Parathyroid adenoma (tissue), 2 donors: Measurements from ENCODE around the gene PAPSS1.

ENCODE experiments used
- H2AFZ ChIP-seq: fragments of 300-600 bp; sonication (generic); one replicate; pipeline ENCODE4 v1.7.0; 2017; ENCODE audit warnings: antibody characterized with exemption, mild to moderate bottlenecking
- H3K27ac ChIP-seq: fragments of 300-600 bp; sonication (generic); one replicate; pipeline ENCODE4 v1.7.0; 2017
- H3K27me3 ChIP-seq: fragments of 300-600 bp; sonication (generic); one replicate; pipeline ENCODE4 v1.7.0; 2017; ENCODE audit warnings: low read length; ENCODE audit not compliant: control insufficient read depth, insufficient read depth
- H3K36me3 ChIP-seq: fragments of 300-600 bp; sonication (generic); one replicate; pipeline ENCODE4 v1.7.0; 2017; ENCODE audit warnings: low read length; ENCODE audit not compliant: control insufficient read depth, insufficient read depth
- H3K4me1 ChIP-seq: fragments of 300-600 bp; sonication (generic); one replicate; pipeline ENCODE4 v1.7.0; 2017; ENCODE audit warnings: control low read depth
- H3K4me2 ChIP-seq: fragments of 300-600 bp; sonication (generic); one replicate; pipeline ENCODE4 v1.7.0; 2017; ENCODE audit warnings: low read length
- H3K4me3 ChIP-seq: fragments of 300-600 bp; sonication (generic); one replicate; pipeline ENCODE4 v1.7.0; 2017; ENCODE audit warnings: low read depth, low read length
- H3K79me2 ChIP-seq: fragments of 300-600 bp; sonication (generic); one replicate; pipeline ENCODE4 v1.7.0; 2017; ENCODE audit warnings: control low read depth
- H3K9ac ChIP-seq: fragments of 300-600 bp; sonication (generic); one replicate; pipeline ENCODE4 v1.7.0; 2017; ENCODE audit warnings: mild to moderate bottlenecking
- H3K9me3 ChIP-seq: fragments of 300-600 bp; sonication (generic); one replicate; pipeline ENCODE4 v1.7.0; 2017; ENCODE audit warnings: low read length; ENCODE audit not compliant: control insufficient read depth
- CTCF ChIP-seq: fragments of 300-600 bp; sonication (generic); IDR thresholded peaks from one replicate; pipeline ENCODE4 v1.7.0; 2017; ENCODE audit warnings: antibody characterized with exemption, mild to moderate bottlenecking
- donor health status: primary hyperparathyroidism.

The PAPSS1 gene

GRCh38 chr4:107648178-107648991, 71.6 kb downstream of the PAPSS1 start:
- TF ChIP-seq CTCF: no peak
- no peaks in the 10 kb centered on the region for H3K27me3 ChIP-seq

GRCh38 chr4:107647591-107647990, 72.4 kb downstream of the PAPSS1 start:
- no peak for TF ChIP-seq CTCF
- Histone ChIP-seq H3K27ac (no peak overlapping the region), H3K4me2 (no peak overlapping the region), H3K4me1 (no peaks in the 10 kb centered on the region), H3K36me3 (no peaks in the 10 kb centered on the region), H3K9me3 (no peaks in the 10 kb centered on the region), H3K4me3 (no peak overlapping the region), H3K79me2 (no peaks in the 10 kb centered on the region), H3K27me3 (no peaks in the 10 kb centered on the region), H2AFZ (no peak overlapping the region), H3K9ac (no peak overlapping the region)

More at GRCh38 chr4:107648178-107648991, 71.6 kb downstream of the PAPSS1 start:
- no peaks in the 10 kb centered on the region for H3K36me3 ChIP-seq
- H3K4me2 ChIP-seq: no peak overlapping the region
- H3K4me3 ChIP-seq: no peak overlapping the region
- H3K4me1 ChIP-seq: no peaks in the 10 kb centered on the region
- no peaks in the 10 kb centered on the region for H3K9me3 ChIP-seq
- H3K27ac ChIP-seq: no peak overlapping the region
- H3K9ac ChIP-seq: no peak overlapping the region
- no peaks in the 10 kb centered on the region for H3K79me2 ChIP-seq
- no peak overlapping the region for H2AFZ ChIP-seq

GRCh38 chr4:107645604-107646003, 74.4 kb downstream of the PAPSS1 start:
- no peak overlapping the region for H3K9ac ChIP-seq
- no peak overlapping the region for H2AFZ ChIP-seq
- H3K27me3 ChIP-seq: no peaks in the 10 kb centered on the region
- no peak overlapping the region for H3K4me3 ChIP-seq
- no peak overlapping the region for H3K4me2 ChIP-seq
- H3K36me3 ChIP-seq: no peaks in the 10 kb centered on the region
- H3K79me2 ChIP-seq: no peaks in the 10 kb centered on the region
- no peak overlapping the region for H3K27ac ChIP-seq
- no peaks in the 10 kb centered on the region for H3K4me1 ChIP-seq
- TF ChIP-seq CTCF: no peak
- no peaks in the 10 kb centered on the region for H3K9me3 ChIP-seq

- no peak for TF ChIP-seq CTCF
- H2AFZ ChIP-seq: no peak overlapping the region
- no peaks in the 10 kb centered on the region for H3K9me3 ChIP-seq
- H3K27me3 ChIP-seq: no peaks in the 10 kb centered on the region
- no peak overlapping the region for H3K27ac ChIP-seq
- no peaks in the 10 kb centered on the region for H3K4me1 ChIP-seq
- H3K4me2 ChIP-seq: no peak overlapping the region
- no peak overlapping the region for H3K4me3 ChIP-seq
- H3K9ac ChIP-seq: no peak overlapping the region
- H3K79me2 ChIP-seq: no peaks in the 10 kb centered on the region
- H3K36me3 ChIP-seq: no peaks in the 10 kb centered on the region
Measured at GRCh38 chr4:107643021-107643420, 77.0 kb downstream of the PAPSS1 start.

GRCh38 chr4:107640878-107641277, 79.2 kb downstream of the PAPSS1 start:
- H3K4me1 ChIP-seq: no peaks in the 10 kb centered on the region
- H3K4me3 ChIP-seq: no peak overlapping the region
- H3K27ac ChIP-seq: no peak overlapping the region
- no peaks in the 10 kb centered on the region for H3K9me3 ChIP-seq
- H3K27me3 ChIP-seq: no peaks in the 10 kb centered on the region
- H3K79me2 ChIP-seq: no peaks in the 10 kb centered on the region
- H2AFZ ChIP-seq: no peak overlapping the region
- H3K9ac ChIP-seq: no peak overlapping the region
- H3K36me3 ChIP-seq: no peaks in the 10 kb centered on the region
- H3K4me2 ChIP-seq: no peak overlapping the region
- TF ChIP-seq CTCF: no peak
